ENCODE data around the gene FANCC.

Gene FANCC

DNA sequence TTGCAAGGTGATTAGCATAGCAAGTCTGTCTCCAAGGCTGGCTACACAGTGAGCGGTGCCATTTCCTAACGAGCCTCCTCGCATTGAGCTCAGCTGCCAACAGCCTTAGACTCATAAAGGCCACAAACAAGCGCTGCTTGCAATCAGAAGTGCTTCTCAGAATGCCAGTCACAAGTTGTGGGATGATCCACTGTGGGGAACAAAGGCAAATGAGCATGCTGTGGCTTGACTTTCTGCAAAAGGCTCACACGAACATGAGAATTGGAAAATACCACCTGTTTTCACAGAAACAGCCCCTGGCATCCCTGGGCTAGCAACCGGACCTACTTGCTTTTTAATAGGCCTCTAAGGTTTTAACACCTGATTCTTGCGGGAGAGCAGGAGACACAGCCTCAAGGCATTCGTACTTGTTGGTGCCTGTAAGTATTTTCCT lies 215.5 kb downstream of the FANCC start:
- DNase-seq (ENCODE audit: low spot score), result no peak
- Histone ChIP-seq H3K27ac (replicated peaks; ENCODE audit: low read length) (peak overlapping the region; percentile 28), H2BK12ac (ENCODE audit: low read length) (no peak overlapping the region), H3K4ac (ENCODE audit: low read length) (no peak overlapping the region), H2BK15ac (ENCODE audit: low read length) (no peak overlapping the region), H2AFZ (ENCODE audit: low read length) (no peak overlapping the region), H3K14ac (ENCODE audit: low read length) (no peak overlapping the region), H3K4me2 (ENCODE audit: insufficient read depth, low read length, poor library complexity, severe bottlenecking) (no peak overlapping the region), H4K91ac (ENCODE audit: low read depth, low read length, poor library complexity) (no peak overlapping the region), H3K79me1 (ENCODE audit: low read depth, low read length) (no peaks in the 10 kb centered on the region), H3K27me3 (ENCODE audit: control insufficient read depth in 3 of 3, insufficient read depth in 3 of 3, low read depth in 1 of 3, low read length in 3 of 3) (no peaks in the 10 kb centered on the region), H3K23ac (ENCODE audit: low read depth, low read length, poor library complexity) (no peak overlapping the region), H4K8ac (ENCODE audit: low read depth, low read length) (no peak overlapping the region), H2BK5ac (ENCODE audit: low read length) (no peak overlapping the region), H3K18ac (ENCODE audit: low read length) (no peak overlapping the region), H3K9me3 (replicated peaks in 1 of 2; ENCODE audit: control insufficient read depth in 2 of 2, insufficient read depth in 1 of 2, low read depth in 1 of 2, low read length in 2 of 2) (no peaks in the 10 kb centered on the region), H2AK5ac (ENCODE audit: low read depth, low read length) (no peak overlapping the region), H3K36me3 (replicated peaks in 1 of 2; ENCODE audit: control insufficient read depth in 2 of 2, insufficient read depth in 2 of 2, low read length in 2 of 2) (peaks cover 11 to 83% of the 10 kb centered on the region in 2 donors), H2BK120ac (ENCODE audit: low read depth, low read length) (no peak overlapping the region), H3K4me3 (ENCODE audit: low read length in 2 of 2) (no peak overlapping the region), H3K4me1 (ENCODE audit: control insufficient read depth in 2 of 2, insufficient read depth in 1 of 2, low read depth in 1 of 2, low read length in 2 of 2) (peaks cover 7 to 15% of the 10 kb centered on the region in 2 donors), H3K9ac (ENCODE audit: low read depth, low read length, poor library complexity) (no peak overlapping the region)
- WGBS, 2 donors (ENCODE audit: extremely low coverage in 2 of 2, insufficient read length in 2 of 2, insufficient replicate concordance in 1 of 2), result no CpG with 5 or more reads among the region's 8 CpGs

DNA sequence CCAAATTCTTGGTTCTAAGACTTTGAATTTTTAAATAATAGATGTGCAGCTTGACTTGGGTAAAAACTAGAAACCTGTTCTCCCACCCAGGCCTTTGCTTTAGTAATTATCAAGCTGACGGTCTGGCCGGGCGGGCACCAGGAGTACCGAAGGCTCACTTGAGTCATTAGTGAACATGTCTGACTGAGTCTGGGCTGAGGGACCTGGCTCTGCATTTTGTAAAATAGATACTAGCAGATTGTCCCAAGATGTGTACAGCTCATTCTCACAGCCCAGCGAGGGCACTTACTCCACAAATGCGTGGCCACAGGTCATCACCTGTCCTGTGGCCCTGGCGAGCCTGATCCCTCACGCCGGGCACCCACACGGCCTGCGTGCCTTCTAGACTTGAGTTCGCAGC lies 216.2 kb downstream of the FANCC start:
- H2BK5ac ChIP-seq (ENCODE audit: low read length), result no peak overlapping the region
- H3K9ac ChIP-seq (ENCODE audit: low read depth, low read length, poor library complexity), result no peak overlapping the region
- no peak overlapping the region for H3K18ac ChIP-seq (ENCODE audit: low read length)
- H3K4me2 ChIP-seq (ENCODE audit: insufficient read depth, low read length, poor library complexity, severe bottlenecking), result no peak overlapping the region
- no peak overlapping the region for H3K4ac ChIP-seq (ENCODE audit: low read length)
- H3K9me3 ChIP-seq (replicated peaks in 1 of 2; ENCODE audit: control insufficient read depth in 2 of 2, insufficient read depth in 1 of 2, low read depth in 1 of 2, low read length in 2 of 2), result no peaks in the 10 kb centered on the region
- H4K91ac ChIP-seq (ENCODE audit: low read depth, low read length, poor library complexity), result no peak overlapping the region
- no peak overlapping the region for H3K14ac ChIP-seq (ENCODE audit: low read length)
- no peaks in the 10 kb centered on the region for H3K27me3 ChIP-seq (ENCODE audit: control insufficient read depth in 3 of 3, insufficient read depth in 3 of 3, low read depth in 1 of 3, low read length in 3 of 3)
- H2AK5ac ChIP-seq (ENCODE audit: low read depth, low read length), result no peak overlapping the region
- no peak overlapping the region for H2BK120ac ChIP-seq (ENCODE audit: low read depth, low read length)
- no peak overlapping the region for H3K23ac ChIP-seq (ENCODE audit: low read depth, low read length, poor library complexity)
- peaks cover 7 to 15% of the 10 kb centered on the region in 2 donors for H3K4me1 ChIP-seq (ENCODE audit: control insufficient read depth in 2 of 2, insufficient read depth in 1 of 2, low read depth in 1 of 2, low read length in 2 of 2)
- no CpG with 5 or more reads among the region's 12 CpGs for WGBS, 2 donors (ENCODE audit: extremely low coverage in 2 of 2, insufficient read length in 2 of 2, insufficient replicate concordance in 1 of 2)
- H2BK12ac ChIP-seq (ENCODE audit: low read length), result no peak overlapping the region
- H4K8ac ChIP-seq (ENCODE audit: low read depth, low read length), result no peak overlapping the region
- DNase-seq (ENCODE audit: low spot score), result no peak
- H3K27ac ChIP-seq (replicated peaks; ENCODE audit: low read length), result peak overlapping the region; percentile 15
- no peaks in the 10 kb centered on the region for H3K79me1 ChIP-seq (ENCODE audit: low read depth, low read length)
- H3K36me3 ChIP-seq (replicated peaks in 1 of 2; ENCODE audit: control insufficient read depth in 2 of 2, insufficient read depth in 2 of 2, low read length in 2 of 2), result peaks cover 8 to 78% of the 10 kb centered on the region in 2 donors
- no peak overlapping the region for H2BK15ac ChIP-seq (ENCODE audit: low read length)
- no peak overlapping the region for H2AFZ ChIP-seq (ENCODE audit: low read length)
- no peak overlapping the region for H3K4me3 ChIP-seq (ENCODE audit: low read length in 2 of 2)

DNA sequence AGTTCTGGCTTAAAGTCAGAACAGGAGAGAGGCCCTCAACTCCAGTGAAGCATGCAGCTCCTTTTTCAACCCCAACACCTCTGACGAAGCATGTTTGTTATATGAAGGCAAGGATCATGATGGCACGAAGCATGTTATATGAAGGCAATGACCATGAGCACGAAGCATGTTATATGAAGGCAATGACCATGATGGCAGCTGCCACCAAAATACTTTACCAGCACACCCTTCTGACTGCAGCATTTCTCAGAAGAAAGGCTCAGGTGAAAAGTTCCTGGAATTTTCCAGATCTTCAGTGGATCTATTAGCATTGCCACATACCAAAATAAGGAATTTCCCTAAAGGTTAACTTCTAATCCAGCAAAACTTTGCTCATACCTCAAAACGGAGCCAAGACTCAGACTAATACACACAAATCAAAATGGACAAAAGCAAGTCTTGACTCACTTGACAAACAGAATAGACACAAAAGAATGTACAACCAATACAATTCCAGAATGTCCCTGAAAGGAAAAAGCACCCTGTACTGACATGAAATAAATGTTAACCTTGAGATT lies 217.4 kb downstream of the FANCC start:
- H3K18ac ChIP-seq (ENCODE audit: low read length), result peak overlapping the region; percentile 26
- no peak overlapping the region for H3K14ac ChIP-seq (ENCODE audit: low read length)
- no peak overlapping the region for H4K91ac ChIP-seq (ENCODE audit: low read depth, low read length, poor library complexity)
- H3K23ac ChIP-seq (ENCODE audit: low read depth, low read length, poor library complexity), result peak overlapping the region; percentile 47
- no peak for DNase-seq (ENCODE audit: low spot score)
- H3K9ac ChIP-seq (ENCODE audit: low read depth, low read length, poor library complexity), result no peak overlapping the region
- H2BK15ac ChIP-seq (ENCODE audit: low read length), result no peak overlapping the region
- no peak overlapping the region for H3K27ac ChIP-seq (replicated peaks; ENCODE audit: low read length)
- no peaks in the 10 kb centered on the region for H3K9me3 ChIP-seq (replicated peaks in 1 of 2; ENCODE audit: control insufficient read depth in 2 of 2, insufficient read depth in 1 of 2, low read depth in 1 of 2, low read length in 2 of 2)
- H3K79me1 ChIP-seq (ENCODE audit: low read depth, low read length), result no peaks in the 10 kb centered on the region
- no peaks in the 10 kb centered on the region for H3K27me3 ChIP-seq (ENCODE audit: control insufficient read depth in 3 of 3, insufficient read depth in 3 of 3, low read depth in 1 of 3, low read length in 3 of 3)
- no peak overlapping the region for H2AK5ac ChIP-seq (ENCODE audit: low read depth, low read length)
- no peak overlapping the region for H2BK5ac ChIP-seq (ENCODE audit: low read length)
- no CpG with 5 or more reads among the region's 4 CpGs for WGBS, 2 donors (ENCODE audit: extremely low coverage in 2 of 2, insufficient read length in 2 of 2, insufficient replicate concordance in 1 of 2)
- peaks cover 7 to 16% of the 10 kb centered on the region in 2 donors for H3K4me1 ChIP-seq (ENCODE audit: control insufficient read depth in 2 of 2, insufficient read depth in 1 of 2, low read depth in 1 of 2, low read length in 2 of 2)
- no peak overlapping the region for H4K8ac ChIP-seq (ENCODE audit: low read depth, low read length)
- H3K4ac ChIP-seq (ENCODE audit: low read length), result no peak overlapping the region
- H2BK12ac ChIP-seq (ENCODE audit: low read length), result no peak overlapping the region
- H3K36me3 ChIP-seq (replicated peaks in 1 of 2; ENCODE audit: control insufficient read depth in 2 of 2, insufficient read depth in 2 of 2, low read length in 2 of 2), result peaks cover 5 to 66% of the 10 kb centered on the region in 2 donors
- no peak overlapping the region for H2BK120ac ChIP-seq (ENCODE audit: low read depth, low read length)
- no peak overlapping the region for H3K4me2 ChIP-seq (ENCODE audit: insufficient read depth, low read length, poor library complexity, severe bottlenecking)
- H3K4me3 ChIP-seq (ENCODE audit: low read length in 2 of 2), result no peak overlapping the region
- H2AFZ ChIP-seq (ENCODE audit: low read length), result no peak overlapping the region

DNA sequence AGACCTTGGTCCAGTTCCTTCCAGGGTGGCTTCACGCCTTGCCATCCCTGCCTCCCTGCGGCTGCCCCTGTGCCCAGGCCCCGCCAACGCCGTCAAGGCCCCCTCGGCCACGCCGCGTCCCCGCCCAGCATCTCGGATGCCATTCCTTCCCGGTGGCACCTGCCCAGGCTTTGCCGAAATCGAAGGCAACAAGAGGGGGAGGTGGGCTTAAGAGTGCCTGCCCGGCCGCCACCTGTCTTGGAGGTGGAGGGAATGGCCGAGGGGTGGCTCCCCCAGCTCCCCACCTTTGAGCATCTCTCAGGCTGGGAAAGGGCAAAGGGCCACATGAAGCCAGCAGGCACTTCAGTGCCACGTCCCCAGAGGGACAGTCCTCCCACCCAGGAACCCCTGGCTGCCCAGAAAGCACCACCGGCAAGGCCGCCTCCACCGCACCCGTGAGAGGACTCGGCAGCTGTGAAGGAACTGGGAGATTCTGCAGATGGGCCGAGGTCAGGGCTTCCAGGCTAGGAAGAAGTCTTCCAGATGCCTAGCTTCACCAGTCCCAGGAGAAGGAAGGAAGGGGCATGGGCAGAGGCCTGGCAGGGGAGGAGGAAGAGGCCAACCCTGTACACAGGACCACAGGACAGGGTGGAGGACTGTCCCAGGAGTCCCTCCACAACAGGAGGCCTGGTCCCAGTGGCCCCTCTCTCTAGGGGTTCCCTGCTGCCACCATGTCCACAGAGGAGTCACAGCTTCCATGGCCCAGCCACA lies 218.0 kb downstream of the FANCC start:
- Histone ChIP-seq H3K79me1 (ENCODE audit: low read depth, low read length) (no peaks in the 10 kb centered on the region), H2AFZ (ENCODE audit: low read length) (no peak overlapping the region), H4K8ac (ENCODE audit: low read depth, low read length) (no peak overlapping the region), H3K4ac (ENCODE audit: low read length) (no peak overlapping the region), H2BK120ac (ENCODE audit: low read depth, low read length) (no peak overlapping the region), H3K4me3 (ENCODE audit: low read length in 2 of 2) (no peak overlapping the region), H3K27ac (replicated peaks; ENCODE audit: low read length) (no peak overlapping the region), H2BK15ac (ENCODE audit: low read length) (peak overlapping the region; percentile 3), H3K14ac (ENCODE audit: low read length) (peak overlapping the region; percentile 42), H3K9me3 (replicated peaks in 1 of 2; ENCODE audit: control insufficient read depth in 2 of 2, insufficient read depth in 1 of 2, low read depth in 1 of 2, low read length in 2 of 2) (no peaks in the 10 kb centered on the region), H3K36me3 (replicated peaks in 1 of 2; ENCODE audit: control insufficient read depth in 2 of 2, insufficient read depth in 2 of 2, low read length in 2 of 2) (peaks cover 5 to 60% of the 10 kb centered on the region in 2 donors), H3K4me2 (ENCODE audit: insufficient read depth, low read length, poor library complexity, severe bottlenecking) (no peak overlapping the region), H3K27me3 (ENCODE audit: control insufficient read depth in 3 of 3, insufficient read depth in 3 of 3, low read depth in 1 of 3, low read length in 3 of 3) (no peaks in the 10 kb centered on the region), H2AK5ac (ENCODE audit: low read depth, low read length) (peak overlapping the region; percentile 48), H2BK5ac (ENCODE audit: low read length) (no peak overlapping the region), H3K4me1 (ENCODE audit: control insufficient read depth in 2 of 2, insufficient read depth in 1 of 2, low read depth in 1 of 2, low read length in 2 of 2) (peaks cover 7 to 16% of the 10 kb centered on the region in 2 donors), H3K9ac (ENCODE audit: low read depth, low read length, poor library complexity) (no peak overlapping the region), H2BK12ac (ENCODE audit: low read length) (no peak overlapping the region), H3K18ac (ENCODE audit: low read length) (peak overlapping the region; percentile 26), H4K91ac (ENCODE audit: low read depth, low read length, poor library complexity) (no peak overlapping the region), H3K23ac (ENCODE audit: low read depth, low read length, poor library complexity) (peak overlapping the region; percentile 47)
- no peak for DNase-seq (ENCODE audit: low spot score)
- WGBS, 2 donors (ENCODE audit: extremely low coverage in 2 of 2, insufficient read length in 2 of 2, insufficient replicate concordance in 1 of 2), result no CpG with 5 or more reads among the region's 24 CpGs
